HG03097 (cell line): ENCODE data around the gene PSD2.

Source experiments
- ATAC-seq: cut with Tn5 transposase; IDR thresholded peaks from one replicate; pipeline ENCODE4 v1.9.1; 2021; ENCODE audit not compliant: unreplicated experiment, low FRiP score

The PSD2 gene

GRCh38 chr5:139872052-139872766 is 76.6 kb downstream of the PSD2 start:
- no peak for ATAC-seq

GRCh38 chr5:139872851-139873794 is 77.5 kb downstream of the PSD2 start:
- ATAC-seq = no peak

DNA sequence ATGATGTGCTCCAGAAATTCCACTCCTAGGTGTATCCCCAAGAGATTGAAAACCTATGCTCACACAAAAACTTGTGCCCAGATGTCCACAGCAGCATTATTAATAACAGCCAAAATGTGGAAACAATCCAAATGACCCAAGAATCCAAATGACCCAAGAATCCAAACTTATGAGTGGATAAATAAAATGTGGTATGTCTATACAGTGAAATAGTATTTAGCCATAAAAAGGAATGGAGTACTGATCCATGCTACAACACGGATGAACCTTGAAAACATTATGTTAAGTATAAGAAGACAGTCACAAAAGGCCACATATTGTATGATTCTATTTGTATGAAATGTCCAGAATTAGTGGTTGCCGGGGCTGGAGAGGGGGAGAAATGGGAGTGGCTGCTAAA is 80.3 kb downstream of the PSD2 start:
- ATAC-seq = no peak

- ATAC-seq = no peak
Observed at GRCh38 chr5:139877129-139877597, 81.6 kb downstream of the PSD2 start.

- no peak for ATAC-seq
Observed at GRCh38 chr5:139878093-139878492, 82.5 kb downstream of the PSD2 start.

DNA sequence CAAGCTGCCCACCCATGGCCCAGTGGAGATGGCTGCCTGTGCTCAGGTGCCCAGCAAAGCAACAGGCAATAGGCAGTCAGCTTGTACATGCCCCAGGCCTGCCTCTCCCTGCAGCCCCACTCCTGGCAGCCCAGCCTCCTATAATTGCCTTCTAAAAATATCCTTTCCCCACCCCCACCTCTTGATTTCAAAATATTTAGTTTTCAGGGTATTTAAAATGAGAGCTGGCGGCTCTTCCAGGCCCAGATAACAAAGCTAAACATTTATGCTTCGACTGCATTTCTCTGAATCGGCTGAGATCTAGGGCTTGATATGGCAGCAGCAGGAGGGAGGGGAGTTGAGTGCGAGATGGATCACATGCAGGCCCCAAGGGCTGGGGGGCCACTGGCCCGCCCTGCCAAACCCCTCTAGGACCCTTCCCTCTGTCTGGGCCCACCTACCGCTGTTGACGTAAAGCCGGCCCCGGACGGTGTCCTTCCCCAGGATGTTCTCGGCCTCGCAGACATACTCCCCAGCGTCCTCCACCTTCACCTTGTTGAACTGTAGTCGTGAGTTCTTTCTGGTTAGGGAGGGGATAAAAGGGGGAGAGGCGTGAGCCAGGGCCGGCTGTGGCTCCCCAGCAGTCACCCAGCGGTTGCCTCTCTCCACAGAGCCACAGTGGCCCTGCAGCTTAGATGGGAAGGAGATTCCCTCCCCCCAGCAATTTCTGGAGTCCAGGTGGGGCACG is 85.0 kb downstream of the PSD2 start:
- ATAC-seq = no peak

- ATAC-seq = no peak
Observed at GRCh38 chr5:139881143-139881733, 85.6 kb downstream of the PSD2 start.

GRCh38 chr5:139882316-139882715 is 86.7 kb downstream of the PSD2 start:
- no peak for ATAC-seq

DNA sequence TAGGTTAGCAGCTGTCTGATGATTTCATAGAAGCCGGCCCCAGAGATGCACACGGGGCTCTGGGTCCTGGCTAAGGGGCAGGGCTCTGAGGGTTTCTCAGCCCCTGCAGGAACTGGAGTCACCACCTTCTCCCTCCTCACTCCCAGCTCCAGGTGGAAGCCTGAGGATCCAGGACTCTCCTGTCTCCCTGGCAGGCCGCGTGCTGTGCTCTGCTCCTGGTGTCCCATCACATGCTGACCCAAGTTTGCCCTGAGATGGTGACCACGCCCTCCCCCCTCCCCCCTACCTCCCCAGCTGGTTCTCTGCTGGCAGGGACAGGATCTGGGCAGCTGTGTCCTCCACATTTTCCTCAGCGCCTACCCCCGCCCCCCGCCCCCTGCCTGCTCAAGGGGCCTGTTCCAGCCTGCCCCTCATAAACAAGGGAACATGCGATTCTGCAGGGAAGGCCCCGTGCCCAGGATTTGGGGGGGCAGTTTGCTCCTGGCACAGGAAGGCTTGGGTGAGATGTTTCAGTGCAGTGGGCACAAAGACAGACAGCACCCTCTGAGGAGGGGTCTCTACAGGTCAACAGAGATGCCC is 87.4 kb downstream of the PSD2 start:
- no peak for ATAC-seq

GRCh38 chr5:139884144-139884543 is 88.5 kb downstream of the PSD2 start:
- no peak for ATAC-seq

GRCh38 chr5:139884734-139885133 is 89.1 kb downstream of the PSD2 start:
- ATAC-seq = no peak

- no peak for ATAC-seq
Observed at GRCh38 chr5:139885172-139885856, 89.7 kb downstream of the PSD2 start.

DNA sequence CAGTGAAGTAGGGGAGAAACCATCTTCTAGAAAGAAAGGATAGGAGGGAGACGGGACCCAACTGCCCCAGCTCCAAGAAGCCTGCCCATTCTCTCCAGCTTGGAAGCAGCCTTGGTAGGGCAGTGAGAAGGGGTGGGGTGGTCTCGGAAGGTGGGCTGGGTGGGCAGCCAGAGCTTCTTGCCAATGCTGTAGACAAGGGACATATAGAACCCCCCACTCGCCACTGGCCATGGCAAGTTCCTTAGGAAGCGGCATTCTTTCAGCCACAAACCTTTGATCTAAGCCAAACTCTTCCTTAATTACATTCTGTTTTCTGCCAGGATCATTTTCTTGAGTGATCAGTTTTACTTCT is 90.2 kb downstream of the PSD2 start:
- ATAC-seq = no peak

DNA sequence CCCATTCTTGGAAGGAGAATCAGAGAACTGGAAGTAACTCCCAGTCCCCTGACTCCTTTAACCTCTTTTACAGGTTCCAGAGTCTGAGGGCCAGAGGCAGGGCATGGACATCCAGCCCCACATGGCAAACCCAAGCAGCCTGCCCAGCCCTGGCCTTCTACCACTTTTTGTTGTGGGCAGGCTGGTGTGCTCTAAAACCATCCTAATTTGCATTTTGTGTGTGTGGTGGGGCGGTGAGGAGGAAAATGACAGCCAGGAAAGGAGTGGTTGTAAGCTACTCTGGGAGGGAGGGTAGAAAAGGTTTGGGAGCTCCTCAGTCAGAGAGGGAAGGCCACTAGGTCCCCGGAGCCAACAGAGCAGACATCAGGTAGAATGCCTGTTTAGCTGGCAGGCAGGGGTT is 90.6 kb downstream of the PSD2 start:
- ATAC-seq = no peak

DNA sequence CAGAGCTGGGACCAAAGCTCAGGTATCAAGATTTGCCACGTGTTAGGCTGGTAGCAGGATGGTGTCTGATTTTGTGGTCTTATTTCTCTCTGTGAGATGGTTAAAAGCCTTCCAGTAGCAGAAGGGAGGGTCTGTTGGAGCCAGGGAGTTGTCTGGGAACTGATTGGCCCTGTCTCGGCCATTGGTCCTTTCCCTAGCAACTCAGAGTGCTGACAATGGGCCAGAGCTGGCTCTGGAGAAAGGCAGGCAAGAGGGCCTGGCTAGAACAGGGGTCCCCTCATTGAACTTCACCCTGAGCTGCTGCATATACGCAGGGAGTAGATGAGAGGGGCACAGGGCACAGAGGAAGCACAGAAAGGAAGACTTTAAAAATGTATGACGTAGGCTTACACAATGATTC is 92.8 kb downstream of the PSD2 start:
- ATAC-seq = no peak

DNA sequence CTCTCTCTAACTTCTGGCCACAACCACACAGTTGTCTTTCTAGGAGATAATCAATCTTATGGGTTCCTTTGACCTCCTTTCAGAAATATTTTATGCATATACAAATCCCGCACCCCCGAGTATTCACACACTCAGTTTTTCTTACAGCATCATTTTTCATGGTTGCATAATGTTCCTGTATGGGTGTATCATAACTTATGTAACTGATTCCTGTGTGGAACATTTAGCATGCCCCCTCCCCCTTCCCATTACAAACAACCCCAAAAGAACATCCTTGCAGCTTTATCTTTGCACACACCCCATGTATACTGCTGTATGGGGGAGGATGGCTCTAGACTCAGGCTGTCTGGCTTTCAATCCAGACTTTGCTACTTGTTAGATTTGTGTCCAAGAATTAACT is 93.8 kb downstream of the PSD2 start:
- ATAC-seq = no peak

- ATAC-seq = no peak
Observed at GRCh38 chr5:139893873-139894272, 98.3 kb downstream of the PSD2 start.
